H9 (cell line): ENCODE data around the gene NODAL. TPM values are rescaled to one million over a fixed set of nuclear protein-coding genes. Genes with fewer than 3 reads are reported as not detected.

ENCODE experiments used
- DNase-seq: peaks from one replicate; pipeline ENCODE4 v3.0.0-alpha.2; 2017
- H2AFZ ChIP-seq: one replicate; pipeline ENCODE4 v1.6.1; 2013; ENCODE audit warnings: mild to moderate bottlenecking, low read length, control low read depth, moderate library complexity
- H2AK5ac ChIP-seq: 2 replicates; pipeline ENCODE4 v1.6.1; 2013; ENCODE audit warnings: low read length, control low read depth, mixed read lengths; ENCODE audit not compliant: insufficient read length
- H2BK120ac ChIP-seq: one replicate; pipeline ENCODE4 v1.6.1; 2013; ENCODE audit warnings: low read depth, mild to moderate bottlenecking, low read length, control low read depth, inconsistent platforms; ENCODE audit not compliant: poor library complexity, severe bottlenecking
- H2BK12ac ChIP-seq: 2 replicates; pipeline ENCODE4 v1.6.1; 2013; ENCODE audit warnings: low read length, control low read depth, mixed read lengths, low read depth; ENCODE audit not compliant: insufficient read length
- H2BK15ac ChIP-seq: 2 replicates; pipeline ENCODE4 v1.6.1; 2013; ENCODE audit warnings: low read depth, low read length, control low read depth
- H2BK20ac ChIP-seq: one replicate; pipeline ENCODE4 v1.6.1; 2013; ENCODE audit warnings: low read depth, mild to moderate bottlenecking, low read length, control low read depth, inconsistent platforms; ENCODE audit not compliant: poor library complexity, severe bottlenecking
- H2BK5ac ChIP-seq: 2 replicates; pipeline ENCODE4 v1.6.1; 2013; ENCODE audit warnings: low read length, control low read depth, mixed read lengths; ENCODE audit not compliant: insufficient read length
- H3K14ac ChIP-seq: 2 replicates; pipeline ENCODE4 v1.6.1; 2013; ENCODE audit warnings: low read length, control low read depth; ENCODE audit not compliant: insufficient read depth
- H3K18ac ChIP-seq: 2 replicates; pipeline ENCODE4 v1.6.1; 2013; ENCODE audit warnings: low read depth, mild to moderate bottlenecking, mixed read lengths, low read length, control low read depth; ENCODE audit not compliant: insufficient read length
- H3K23ac ChIP-seq: 2 replicates; pipeline ENCODE4 v1.6.1; 2013; ENCODE audit warnings: low read length, control low read depth, mixed read lengths, low read depth; ENCODE audit not compliant: insufficient read length
- H3K23me2 ChIP-seq: 2 replicates; pipeline ENCODE4 v1.6.1; 2013; ENCODE audit warnings: low read depth, mild to moderate bottlenecking, mixed read lengths, low read length, control low read depth; ENCODE audit not compliant: insufficient read length, poor library complexity, severe bottlenecking
- H3K27ac ChIP-seq: 2 replicates; pipeline ENCODE4 v1.5.1; 2013; ENCODE audit warnings: low read length, control low read depth, mixed read lengths, low read depth; ENCODE audit not compliant: insufficient read length
- H3K27me3 ChIP-seq: 2 replicates; pipeline ENCODE4 v1.6.1; 2013; ENCODE audit warnings: low read length, control low read depth, inconsistent platforms; ENCODE audit not compliant: insufficient read depth
- H3K4ac ChIP-seq: 2 replicates; pipeline ENCODE4 v1.6.1; 2013; ENCODE audit warnings: low read depth, mild to moderate bottlenecking, control low read depth, inconsistent platforms, low read length, moderate library complexity
- H3K4me1 ChIP-seq: 2 replicates; pipeline ENCODE4 v1.6.1; 2013; ENCODE audit warnings: low read length, control low read depth, inconsistent platforms; ENCODE audit not compliant: insufficient read depth
- H3K4me2 ChIP-seq: 2 replicates; pipeline ENCODE4 v1.6.1; 2013; ENCODE audit warnings: low read length, control low read depth, mixed read lengths; ENCODE audit not compliant: insufficient read length, insufficient read depth
- H3K56ac ChIP-seq: 2 replicates; pipeline ENCODE4 v1.6.1; 2013; ENCODE audit warnings: low read depth, mild to moderate bottlenecking, mixed read lengths, low read length, control low read depth; ENCODE audit not compliant: insufficient read length
- H3K79me1 ChIP-seq: 2 replicates; pipeline ENCODE4 v1.6.1; 2013; ENCODE audit warnings: low read depth, mild to moderate bottlenecking, moderate library complexity, low read length, control low read depth, inconsistent platforms; ENCODE audit not compliant: insufficient read depth, poor library complexity, severe bottlenecking
- H3K79me2 ChIP-seq: 2 replicates; pipeline ENCODE4 v1.6.1; 2013; ENCODE audit warnings: low read length, control low read depth, inconsistent platforms; ENCODE audit not compliant: insufficient read depth
- H3K9ac ChIP-seq: 2 replicates; pipeline ENCODE4 v1.6.1; 2013; ENCODE audit warnings: low read length, control low read depth, mixed read lengths; ENCODE audit not compliant: insufficient read length; ENCODE audit errors: extremely low read depth
- H3K9me3 ChIP-seq: one replicate; pipeline ENCODE4 v1.6.1; 2013; ENCODE audit warnings: low read depth, low read length, inconsistent platforms; ENCODE audit not compliant: control insufficient read depth
- H3T11ph ChIP-seq: one replicate; pipeline ENCODE4 v1.6.1; 2013; ENCODE audit warnings: mild to moderate bottlenecking, low read length, control low read depth, inconsistent platforms
- H4K20me1 ChIP-seq: one replicate; pipeline ENCODE4 v1.6.1; 2013; ENCODE audit not compliant: control insufficient read depth, insufficient read length, insufficient read depth
- H4K5ac ChIP-seq: 2 replicates; pipeline ENCODE4 v1.6.1; 2013; ENCODE audit warnings: low read depth, mild to moderate bottlenecking, mixed read lengths, low read length, control low read depth; ENCODE audit not compliant: insufficient read length
- H4K8ac ChIP-seq: replicated peaks from 2 replicates; pipeline ENCODE4 v1.6.1; 2013; ENCODE audit warnings: low read length, control low read depth, mixed read lengths, low read depth; ENCODE audit not compliant: insufficient read length
- H4K91ac ChIP-seq: 2 replicates; pipeline ENCODE4 v1.6.1; 2013; ENCODE audit warnings: low read depth, mild to moderate bottlenecking, moderate library complexity, mixed read lengths, low read length, control low read depth; ENCODE audit not compliant: insufficient read length
- H3K27ac Mint-ChIP-seq, 3 experiments: 2 replicates in 2 of 3; 3 replicates in 1 of 3; pipeline ENCODE4 v1.8.0; 2020 to 2021; ENCODE audit warnings: mixed read lengths in 3 of 3, mild to moderate bottlenecking in 1 of 3, moderate library complexity in 1 of 3
- H3K27me3 Mint-ChIP-seq: 2 replicates; pipeline ENCODE4 v1.8.0; 2021; ENCODE audit warnings: low read depth, mild to moderate bottlenecking, moderate library complexity, mixed read lengths
- H3K36me3 Mint-ChIP-seq, 3 experiments: 2 replicates in 2 of 3; 3 replicates in 1 of 3; pipeline ENCODE4 v1.8.0; 2020 to 2021; ENCODE audit warnings: low read depth in 3 of 3, mixed read lengths in 3 of 3; ENCODE audit not compliant: insufficient read depth in 1 of 3
- H3K4me1 Mint-ChIP-seq, 2 experiments: 2 replicates each; pipeline ENCODE4 v1.8.0; 2020; ENCODE audit warnings: mixed read lengths in 2 of 2
- H3K4me3 Mint-ChIP-seq, 2 experiments: 2 replicates in 1 of 2; 3 replicates in 1 of 2; pipeline ENCODE4 v1.8.0; 2020 to 2021; ENCODE audit warnings: mild to moderate bottlenecking in 2 of 2, mixed read lengths in 2 of 2, moderate library complexity in 1 of 2
- H3K9me3 Mint-ChIP-seq, 2 experiments: 2 replicates in 1 of 2; 3 replicates in 1 of 2; pipeline ENCODE4 v1.8.0; 2020; ENCODE audit warnings: mild to moderate bottlenecking in 2 of 2, mixed read lengths in 2 of 2, moderate library complexity in 1 of 2
- WGBS: extraction: QIAGEN DNeasy Blood & Tissue Kit; methylation state at CpG from one replicate; pipeline ENCODE4 v1.1.7; 2013; ENCODE audit warnings: missing lambda C conversion rate, low lambda C conversion rate, mixed read lengths; ENCODE audit not compliant: insufficient read length; ENCODE audit errors: extremely low coverage; 5-methylcytosine and 5-hydroxymethylcytosine counted together
- total RNA-seq: library from RNA; stranded (reverse); gene quantifications from 2 replicates; pipeline ENCODE4 v1.2.1, GENCODE V29; 2021
- TF ChIP-seq, protein P1 (sequence below): fragments of 200-600 bp; sonication (generic); conservative IDR thresholded peaks from 3 replicates; pipeline ENCODE4 v1.8.0; 2021; ENCODE audit warnings: antibody characterized with exemption, mild to moderate bottlenecking

The NODAL gene
- total RNA-seq, 1 experiment from 2014 or later = 80.7 TPM

- Histone ChIP-seq H4K91ac (no peak overlapping the region), H2BK5ac (no peak overlapping the region), H2BK20ac (no peak overlapping the region), H3K79me2 (peaks cover 6% of the 10 kb centered on the region), H3K79me1 (no peaks in the 10 kb centered on the region), H2BK120ac (no peak overlapping the region), H3K23ac (no peak overlapping the region), H3T11ph (no peak overlapping the region), H3K27ac (no peak overlapping the region), H3K56ac (no peak overlapping the region), H2BK15ac (no peak overlapping the region), H3K14ac (no peak overlapping the region), H3K23me2 (no peaks in the 10 kb centered on the region), H3K4me2 (no peak overlapping the region), H3K4ac (no peak overlapping the region), H3K27me3 (no peaks in the 10 kb centered on the region), H3K18ac (no peak overlapping the region), H3K9ac (no peak overlapping the region), H2BK12ac (no peak overlapping the region), H3K4me1 (no peaks in the 10 kb centered on the region; the same call in 1 of the 2 replicates), H2AK5ac (no peak overlapping the region), H4K20me1 (no peaks in the 10 kb centered on the region), H2AFZ (no peak overlapping the region), H4K8ac (no peak overlapping the region), H4K5ac (no peak overlapping the region), H3K9me3 (no peaks in the 10 kb centered on the region)
- Mint-ChIP-seq H3K4me1 (peaks cover 3 to 5% of the 10 kb centered on the region in 2 experiments; a peak in 1 of 4 replicates), H3K27ac (no peak overlapping the region), H3K27me3 (no peaks in the 10 kb centered on the region; the same call in 1 of the 2 replicates), H3K4me3 (no peak overlapping the region), H3K36me3 (peaks cover 6 to 87% (median 7%) of the 10 kb centered on the region in 3 experiments), H3K9me3 (no peaks in the 10 kb centered on the region)
- no peak for DNase-seq
- WGBS = no CpG with 5 or more reads among the region's 4 CpGs
- TF ChIP-seq, protein P1, sequence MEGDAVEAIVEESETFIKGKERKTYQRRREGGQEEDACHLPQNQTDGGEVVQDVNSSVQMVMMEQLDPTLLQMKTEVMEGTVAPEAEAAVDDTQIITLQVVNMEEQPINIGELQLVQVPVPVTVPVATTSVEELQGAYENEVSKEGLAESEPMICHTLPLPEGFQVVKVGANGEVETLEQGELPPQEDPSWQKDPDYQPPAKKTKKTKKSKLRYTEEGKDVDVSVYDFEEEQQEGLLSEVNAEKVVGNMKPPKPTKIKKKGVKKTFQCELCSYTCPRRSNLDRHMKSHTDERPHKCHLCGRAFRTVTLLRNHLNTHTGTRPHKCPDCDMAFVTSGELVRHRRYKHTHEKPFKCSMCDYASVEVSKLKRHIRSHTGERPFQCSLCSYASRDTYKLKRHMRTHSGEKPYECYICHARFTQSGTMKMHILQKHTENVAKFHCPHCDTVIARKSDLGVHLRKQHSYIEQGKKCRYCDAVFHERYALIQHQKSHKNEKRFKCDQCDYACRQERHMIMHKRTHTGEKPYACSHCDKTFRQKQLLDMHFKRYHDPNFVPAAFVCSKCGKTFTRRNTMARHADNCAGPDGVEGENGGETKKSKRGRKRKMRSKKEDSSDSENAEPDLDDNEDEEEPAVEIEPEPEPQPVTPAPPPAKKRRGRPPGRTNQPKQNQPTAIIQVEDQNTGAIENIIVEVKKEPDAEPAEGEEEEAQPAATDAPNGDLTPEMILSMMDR = no peak
Measured at GRCh38 chr10:70432101-70432500, 9.4 kb downstream of the NODAL start.
